ENCODE results near the gene SPOCK3. TPM values are rescaled to one million over a fixed set of nuclear protein-coding genes. Genes with fewer than 3 reads are reported as not detected.

The SPOCK3 gene
- total RNA-seq, 1 donor from 2014 or later, result not detected

GRCh38 chr4:167196344-167197012 lies 37.8 kb downstream of the SPOCK3 start:
- ATAC-seq, result no peak
- Histone ChIP-seq H3K9me3 (no peaks in the 10 kb centered on the region), H3K36me3 (no peaks in the 10 kb centered on the region), H3K4me1 (no peaks in the 10 kb centered on the region), H3K27ac (no peak overlapping the region), H3K27me3 (no peaks in the 10 kb centered on the region), H3K4me3 (no peak overlapping the region)
- no peak for TF ChIP-seq CTCF (IDR thresholded peaks at IDR 0.05)
- intact Hi-C loops (cut with DNase I), result no loop called here
- no peak for DNase-seq

DNA sequence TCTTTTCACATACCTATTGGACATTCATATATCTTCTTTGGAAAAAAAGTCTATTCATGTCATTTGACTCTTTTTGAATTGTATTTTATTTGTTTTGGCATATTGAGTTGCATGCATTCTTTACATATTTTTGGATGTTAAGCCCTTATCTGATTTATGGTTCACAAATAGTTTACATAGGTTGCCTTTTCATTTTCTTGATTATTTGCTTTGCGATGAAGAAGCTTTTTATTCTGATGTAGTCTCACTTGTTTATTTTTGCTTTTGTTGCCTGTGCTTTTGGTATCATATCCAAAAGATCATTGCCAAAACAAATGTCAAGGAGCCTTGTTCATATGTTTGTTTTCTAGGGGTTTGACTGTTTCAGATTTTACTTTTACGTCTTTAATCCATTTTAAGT lies 43.9 kb downstream of the SPOCK3 start:
- Histone ChIP-seq H3K4me1 (no peaks in the 10 kb centered on the region), H3K4me3 (no peak overlapping the region), H3K36me3 (no peaks in the 10 kb centered on the region), H3K9me3 (no peaks in the 10 kb centered on the region), H3K27me3 (no peaks in the 10 kb centered on the region), H3K27ac (no peak overlapping the region)
- no peak for TF ChIP-seq CTCF (IDR thresholded peaks at IDR 0.05)
- intact Hi-C loops (cut with DNase I), result no loop called here
- DNase-seq (no peak), ATAC-seq (no peak)

DNA sequence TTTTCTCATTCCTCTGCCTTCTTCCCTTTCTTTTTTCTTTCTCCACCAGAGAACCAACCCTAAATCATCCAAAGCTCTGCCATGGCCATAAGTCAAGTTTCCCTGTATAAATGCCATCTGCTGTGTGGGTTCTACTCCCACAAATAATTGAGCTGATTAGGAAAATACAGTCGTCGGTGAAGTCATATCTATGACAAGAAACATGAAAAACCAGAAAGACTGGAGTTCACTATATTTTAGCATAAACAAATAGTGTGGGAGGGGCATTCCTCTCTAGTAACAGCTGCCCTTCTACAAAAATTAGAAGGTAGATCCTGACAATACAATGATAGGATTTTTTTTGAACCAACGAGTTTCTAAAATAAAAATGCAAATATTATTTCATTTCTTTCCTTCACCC lies 48.8 kb downstream of the SPOCK3 start:
- H3K36me3 ChIP-seq, result no peaks in the 10 kb centered on the region
- H3K27ac ChIP-seq, result no peak overlapping the region
- H3K4me3 ChIP-seq, result no peak overlapping the region
- H3K9me3 ChIP-seq, result no peaks in the 10 kb centered on the region
- no peak for DNase-seq
- intact Hi-C loops (cut with DNase I), result no loop called here
- no peak for TF ChIP-seq CTCF (IDR thresholded peaks at IDR 0.05)
- no peaks in the 10 kb centered on the region for H3K4me1 ChIP-seq
- H3K27me3 ChIP-seq, result no peaks in the 10 kb centered on the region
- ATAC-seq, result no peak

DNA sequence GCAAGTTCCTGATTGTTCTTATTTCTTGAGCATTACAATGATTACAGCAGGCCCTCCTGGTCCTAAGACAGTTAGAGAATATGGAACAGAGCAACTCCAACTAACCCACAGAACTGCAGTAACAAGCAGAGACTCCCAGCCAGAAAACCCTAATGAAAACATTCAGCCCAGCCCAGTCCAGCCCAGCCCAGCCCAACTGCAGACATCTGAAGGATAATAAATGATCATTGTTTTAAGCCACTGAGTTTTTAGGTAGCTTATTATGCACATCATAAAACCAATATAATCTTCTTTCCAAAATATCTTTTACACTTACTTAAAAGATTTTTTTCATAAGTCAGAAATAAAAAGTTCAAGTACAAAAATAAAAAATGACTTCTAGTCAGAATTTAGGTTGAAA lies 51.3 kb downstream of the SPOCK3 start:
- Histone ChIP-seq H3K4me3 (no peak overlapping the region), H3K4me1 (no peaks in the 10 kb centered on the region), H3K27ac (no peak overlapping the region), H3K27me3 (no peaks in the 10 kb centered on the region), H3K36me3 (no peaks in the 10 kb centered on the region), H3K9me3 (no peaks in the 10 kb centered on the region)
- TF ChIP-seq CTCF (IDR thresholded peaks at IDR 0.05), result no peak
- no peak for DNase-seq
- ATAC-seq, result no peak
- intact Hi-C loops (cut with DNase I), result no loop called here

DNA sequence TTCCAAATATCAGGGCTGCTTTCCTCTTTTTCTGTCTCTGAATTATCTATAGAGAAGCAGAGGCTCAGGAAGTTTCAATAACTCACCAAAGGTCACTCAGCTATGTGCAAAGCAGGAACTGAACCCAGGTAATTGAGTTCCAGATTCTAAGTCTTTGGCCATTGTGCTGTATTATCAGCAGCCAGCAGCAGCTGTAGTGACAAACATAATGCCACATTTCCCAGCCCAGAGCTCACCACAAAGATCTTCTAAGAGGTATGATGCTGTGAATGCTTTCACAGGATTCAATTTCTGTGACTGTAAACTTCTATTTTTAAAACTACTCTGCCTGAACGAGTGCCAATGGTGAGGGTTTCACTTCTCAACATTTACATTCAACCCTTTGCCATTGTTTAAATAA lies 56.4 kb downstream of the SPOCK3 start:
- ATAC-seq, result no peak
- H3K27ac ChIP-seq, result no peak overlapping the region
- no peak for TF ChIP-seq CTCF (IDR thresholded peaks at IDR 0.05)
- no peaks in the 10 kb centered on the region for H3K36me3 ChIP-seq
- intact Hi-C loops (cut with DNase I), result no loop called here
- H3K4me3 ChIP-seq, result no peak overlapping the region
- DNase-seq, result no peak
- no peaks in the 10 kb centered on the region for H3K4me1 ChIP-seq
- H3K9me3 ChIP-seq, result no peaks in the 10 kb centered on the region
- H3K27me3 ChIP-seq, result no peaks in the 10 kb centered on the region
